Neutrophil (primary cell): Measurements from ENCODE around the gene RFC4.
"Not testable (repeated sequence)": the region's sequence is repeated elsewhere in the genome, so short reads cannot be mapped to it uniquely, and the experiment has no call there.

Experiments used
- H3K27ac ChIP-seq: fragments of 200-600 bp; sonication (generic); 2 replicates; pipeline ENCODE4 v1.5.1; 2016; ENCODE audit warnings: mild to moderate bottlenecking, moderate library complexity
- H3K27me3 ChIP-seq: fragments of 200-600 bp; sonication (generic); 2 replicates; pipeline ENCODE4 v1.6.0; 2016; ENCODE audit warnings: mild to moderate bottlenecking
- H3K36me3 ChIP-seq: fragments of 200-600 bp; sonication (generic); 2 replicates; pipeline ENCODE4 v1.5.1; 2017
- H3K4me1 ChIP-seq, 2 experiments: fragments of 200-600 bp in 1 of 2; sonication (generic) in 1 of 2; 1 replicate in 1 of 2; 2 replicates in 1 of 2; pipeline versions ENCODE4 v1.5.1 to v1.6.1; 2013 to 2016; ENCODE audit warnings: low read depth in 1 of 2, low read length in 1 of 2, mild to moderate bottlenecking in 1 of 2, moderate library complexity in 1 of 2; ENCODE audit not compliant: control insufficient read depth in 1 of 2, insufficient read depth in 1 of 2
- H3K4me3 ChIP-seq, 2 experiments: fragments of 200-600 bp in 1 of 2; sonication (generic) in 1 of 2; 1 replicate in 1 of 2; 2 replicates in 1 of 2; pipeline ENCODE4 v1.5.1; 2013 to 2016; ENCODE audit warnings: low read depth in 1 of 2, low read length in 1 of 2, mild to moderate bottlenecking in 1 of 2, moderate library complexity in 1 of 2
- H3K9me3 ChIP-seq: fragments of 200-600 bp; sonication (generic); 2 replicates; pipeline ENCODE4 v1.5.1; 2016
- TF ChIP-seq, protein P1 (sequence below): fragments of 200-600 bp; sonication (generic); IDR thresholded peaks from 2 replicates; pipeline ENCODE4 v1.5.1; 2016; ENCODE audit warnings: antibody characterized with exemption

Gene RFC4

GRCh38 chr3:186824430-186825139 lies 18.3 kb upstream of the RFC4 start:
- Histone ChIP-seq H3K9me3 (no peaks in the 10 kb centered on the region), H3K36me3 (no peaks in the 10 kb centered on the region), H3K4me3 (no peak overlapping the region), H3K27ac (no peak overlapping the region), H3K27me3 (peaks cover 79% of the 10 kb centered on the region), H3K4me1 (peaks cover 15 to 20% of the 10 kb centered on the region in 2 experiments)
- TF ChIP-seq, protein P1, sequence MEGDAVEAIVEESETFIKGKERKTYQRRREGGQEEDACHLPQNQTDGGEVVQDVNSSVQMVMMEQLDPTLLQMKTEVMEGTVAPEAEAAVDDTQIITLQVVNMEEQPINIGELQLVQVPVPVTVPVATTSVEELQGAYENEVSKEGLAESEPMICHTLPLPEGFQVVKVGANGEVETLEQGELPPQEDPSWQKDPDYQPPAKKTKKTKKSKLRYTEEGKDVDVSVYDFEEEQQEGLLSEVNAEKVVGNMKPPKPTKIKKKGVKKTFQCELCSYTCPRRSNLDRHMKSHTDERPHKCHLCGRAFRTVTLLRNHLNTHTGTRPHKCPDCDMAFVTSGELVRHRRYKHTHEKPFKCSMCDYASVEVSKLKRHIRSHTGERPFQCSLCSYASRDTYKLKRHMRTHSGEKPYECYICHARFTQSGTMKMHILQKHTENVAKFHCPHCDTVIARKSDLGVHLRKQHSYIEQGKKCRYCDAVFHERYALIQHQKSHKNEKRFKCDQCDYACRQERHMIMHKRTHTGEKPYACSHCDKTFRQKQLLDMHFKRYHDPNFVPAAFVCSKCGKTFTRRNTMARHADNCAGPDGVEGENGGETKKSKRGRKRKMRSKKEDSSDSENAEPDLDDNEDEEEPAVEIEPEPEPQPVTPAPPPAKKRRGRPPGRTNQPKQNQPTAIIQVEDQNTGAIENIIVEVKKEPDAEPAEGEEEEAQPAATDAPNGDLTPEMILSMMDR, result no peak

GRCh38 chr3:186823386-186823785 lies 17.1 kb upstream of the RFC4 start:
- TF ChIP-seq, protein P1, result no peak
- H3K4me3 ChIP-seq, result no peak overlapping the region
- no peaks in the 10 kb centered on the region for H3K9me3 ChIP-seq
- no peak overlapping the region for H3K27ac ChIP-seq
- no peaks in the 10 kb centered on the region for H3K36me3 ChIP-seq
- H3K4me1 ChIP-seq, result peaks cover 15 to 20% of the 10 kb centered on the region in 2 experiments
- H3K27me3 ChIP-seq, result peaks cover 67% of the 10 kb centered on the region

DNA sequence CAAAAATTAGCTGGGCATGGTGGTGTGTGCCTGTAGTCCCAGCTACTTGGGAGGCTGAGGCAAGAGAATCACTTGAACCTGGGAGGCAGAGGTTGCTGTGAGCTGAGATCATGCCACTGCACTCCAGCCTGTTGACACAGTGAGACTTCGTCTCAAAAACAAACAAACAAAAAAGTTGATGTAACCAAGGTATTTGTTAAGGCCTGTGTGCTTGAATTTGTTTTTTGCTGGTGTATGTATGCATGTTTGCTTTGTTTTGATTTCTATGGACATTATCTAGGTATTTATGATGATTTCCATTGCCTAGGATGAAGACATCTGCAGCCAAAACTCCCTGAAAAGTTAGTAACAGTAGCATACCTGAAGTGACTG lies 16.1 kb upstream of the RFC4 start:
- not testable (repeated sequence) for H3K36me3 ChIP-seq, H3K27ac ChIP-seq, H3K9me3 ChIP-seq, H3K4me3 ChIP-seq
- Histone ChIP-seq H3K27me3 (peaks cover 57% of the 10 kb centered on the region), H3K4me1 (peaks cover 10 to 16% of the 10 kb centered on the region in 2 experiments)

GRCh38 chr3:186821429-186822387 lies 15.4 kb upstream of the RFC4 start:
- Histone ChIP-seq H3K36me3 (no peaks in the 10 kb centered on the region), H3K27me3 (peaks cover 50% of the 10 kb centered on the region), H3K27ac (no peak overlapping the region), H3K9me3 (no peaks in the 10 kb centered on the region), H3K4me1 (peaks cover 7 to 14% of the 10 kb centered on the region in 2 experiments), H3K4me3 (no peak overlapping the region)
- TF ChIP-seq, protein P1, result peak; percentile 41

GRCh38 chr3:186818956-186819355 lies 12.7 kb upstream of the RFC4 start:
- TF ChIP-seq, protein P1, result no peak
- no peaks in the 10 kb centered on the region for H3K36me3 ChIP-seq
- H3K9me3 ChIP-seq, result no peaks in the 10 kb centered on the region
- H3K4me3 ChIP-seq, result no peak overlapping the region
- no peak overlapping the region for H3K27ac ChIP-seq
- H3K4me1 ChIP-seq, result peaks cover 9 to 11% of the 10 kb centered on the region in 2 experiments
- peaks cover 22% of the 10 kb centered on the region for H3K27me3 ChIP-seq

GRCh38 chr3:186818516-186818915 lies 12.2 kb upstream of the RFC4 start:
- TF ChIP-seq, protein P1, result no peak

More at GRCh38 chr3:186818516-186818915, 12.2 kb upstream of the RFC4 start:
- no peak overlapping the region for H3K4me3 ChIP-seq
- H3K27ac ChIP-seq, result no peak overlapping the region
- H3K4me1 ChIP-seq, result peaks cover 9 to 11% of the 10 kb centered on the region in 2 experiments
- H3K27me3 ChIP-seq, result peaks cover 19% of the 10 kb centered on the region
- H3K36me3 ChIP-seq, result no peaks in the 10 kb centered on the region
- no peaks in the 10 kb centered on the region for H3K9me3 ChIP-seq
